SK-MEL-5 (cell line): ENCODE measurements around the gene HOMER1. TPM values are rescaled to one million over a fixed set of nuclear protein-coding genes. Genes with fewer than 3 reads are reported as not detected.

Experiments used
- DNase-seq: peaks from one replicate; pipeline ENCODE4 v3.0.0-alpha.2; 2016; ENCODE audit warnings: low read depth, low spot score
- in situ Hi-C: cut with HindIII; loops from 2 replicates; pipeline ENCODE4 v1.10.0; 2016; ENCODE audit warnings: low sequenced_read_pairs, high pct_unique_total_duplicates, low pct_unique_long_range_greater_than_20kb
- total RNA-seq: library from RNA; depleted of rRNA; stranded (reverse); fragments of >200 nt; shearing (Covaris generic); gene quantifications from 2 replicates; pipeline ENCODE4 v1.2.3, GENCODE V29; 2014

Gene HOMER1
- total RNA-seq, 1 experiment from 2014 or later: 12.6 TPM

DNA sequence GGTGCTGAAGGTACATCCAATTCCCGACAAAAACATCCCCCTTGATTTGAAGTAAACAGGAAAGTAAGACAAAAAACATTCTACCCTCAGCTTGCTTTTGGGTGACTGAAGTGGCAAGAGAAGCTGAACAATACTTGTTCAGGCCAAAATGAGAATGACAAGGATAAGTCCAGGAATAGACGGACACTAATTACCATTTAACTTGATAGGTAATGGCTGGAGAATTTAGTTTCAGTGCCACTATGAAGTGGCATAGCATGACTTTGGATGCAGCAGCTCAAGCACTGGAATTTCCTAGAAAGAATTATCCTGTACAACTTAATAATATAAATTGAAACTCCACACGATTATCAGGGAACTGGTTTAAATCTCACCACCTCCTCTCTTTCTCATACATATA, 49.7 kb downstream of the HOMER1 start:
- no peak for DNase-seq
- in situ Hi-C loops: no loop called here

DNA sequence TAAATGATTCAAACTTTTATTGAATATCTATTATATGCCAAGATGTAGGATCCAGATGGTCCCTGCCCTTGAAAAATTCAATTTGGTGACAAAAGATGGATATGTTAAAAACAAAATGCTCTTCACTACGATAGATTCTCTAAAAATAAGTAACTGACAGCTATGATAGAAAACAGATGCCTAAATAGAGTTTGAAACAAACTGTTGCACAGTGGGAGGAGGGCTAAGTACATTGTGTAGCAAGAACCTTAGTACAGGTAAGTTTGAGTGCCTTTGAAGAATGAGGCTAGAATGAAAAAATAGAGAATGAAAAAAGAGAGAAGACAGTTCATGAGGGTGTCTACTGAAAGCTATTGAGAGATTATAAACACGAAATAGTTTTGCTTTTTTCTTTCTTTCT, 54.3 kb downstream of the HOMER1 start:
- in situ Hi-C loops: no loop called here

DNA sequence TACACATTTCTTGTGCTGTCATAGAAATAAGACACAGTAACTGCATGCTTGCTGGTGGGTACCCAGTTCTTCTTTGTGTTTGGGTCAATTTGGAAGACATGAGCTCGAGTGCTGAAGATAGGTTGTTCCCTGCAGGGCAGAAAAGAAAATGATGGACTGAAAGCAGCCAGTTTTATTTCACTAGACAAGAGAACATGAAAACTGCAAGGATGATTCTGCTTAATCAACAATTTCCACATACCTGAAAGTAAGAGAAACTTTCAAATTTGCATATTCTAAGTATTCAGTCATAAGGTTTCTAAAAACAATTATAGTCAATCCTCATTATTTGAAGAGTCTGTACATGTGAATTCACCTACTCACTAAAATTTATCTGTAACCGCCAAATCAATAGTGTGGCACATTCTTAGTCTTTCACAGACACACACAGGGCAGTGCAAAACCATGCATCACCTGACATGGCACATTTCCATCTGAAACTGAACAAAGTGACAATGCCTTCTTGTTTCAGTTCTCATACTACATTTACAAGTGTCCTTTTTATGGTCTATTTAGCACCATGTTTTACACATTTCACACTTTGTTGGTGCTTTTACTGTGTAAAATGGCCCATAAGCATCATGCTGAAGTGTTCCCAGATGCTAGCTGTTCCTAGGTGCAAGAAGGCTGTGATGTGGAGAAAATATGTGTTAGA, 56.9 kb downstream of the HOMER1 start:
- in situ Hi-C loops: no loop called here
- DNase-seq: peak; percentile 40

More for the DNA sequence above, 54.3 kb downstream of the HOMER1 start:
- no peak for DNase-seq

DNA sequence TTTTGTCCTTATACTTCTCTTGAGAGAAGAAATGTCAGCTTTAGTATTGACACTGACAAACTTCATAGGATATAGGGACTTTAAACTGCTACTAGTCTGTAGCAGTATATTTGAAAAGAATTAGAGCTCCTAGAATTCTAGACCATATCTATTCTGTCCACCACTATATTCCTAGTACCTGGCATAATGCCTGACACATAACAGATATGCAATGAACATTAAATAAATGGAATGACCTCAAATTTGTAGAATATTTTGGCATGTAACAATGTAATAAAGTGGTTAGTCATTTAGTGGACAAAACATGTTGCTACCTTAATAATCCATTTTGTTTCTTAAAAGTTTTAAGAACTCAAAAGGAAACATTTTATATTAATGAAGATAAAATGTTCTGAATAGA, 57.5 kb downstream of the HOMER1 start:
- no peak for DNase-seq
- in situ Hi-C loops: no loop called here

DNA sequence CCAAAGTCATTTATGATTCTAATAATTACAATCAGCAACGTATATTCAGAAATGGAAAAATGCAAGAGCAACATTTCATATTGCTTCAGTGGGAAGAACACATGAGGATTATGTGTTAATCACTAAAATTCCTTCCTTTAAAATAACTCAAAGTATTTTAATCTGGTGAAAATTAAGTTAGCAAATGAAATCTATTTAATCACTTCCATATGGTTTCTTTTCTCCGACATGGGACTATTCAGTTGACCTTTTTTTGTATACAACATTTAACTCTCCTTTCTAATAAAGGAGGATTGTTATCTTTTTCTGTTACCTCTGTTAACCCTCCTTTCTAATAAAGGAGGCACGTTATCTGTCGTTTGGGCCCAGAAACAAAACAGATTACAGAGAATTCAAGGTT, 59.9 kb downstream of the HOMER1 start:
- in situ Hi-C loops: no loop called here
- DNase-seq: no peak

DNA sequence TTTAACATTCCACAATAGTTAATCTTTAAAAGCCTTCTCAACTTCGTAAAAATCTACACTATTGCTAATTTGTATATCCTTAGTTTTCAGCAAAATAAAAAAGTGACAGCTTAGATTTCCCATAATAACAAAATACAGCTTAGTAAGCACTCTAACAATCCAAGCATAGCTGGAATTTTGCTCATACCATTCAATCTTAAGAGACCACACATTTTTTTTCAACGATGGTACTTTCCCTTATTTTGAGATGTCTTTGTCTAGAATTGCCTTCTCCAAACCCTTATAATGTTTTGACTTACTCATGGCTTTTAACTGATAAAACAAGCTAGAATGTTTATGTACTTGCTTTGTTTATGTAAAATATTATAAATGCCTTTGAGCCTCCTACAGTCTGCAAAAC, 65.6 kb downstream of the HOMER1 start:
- DNase-seq: no peak
- in situ Hi-C loops: no loop called here

DNA sequence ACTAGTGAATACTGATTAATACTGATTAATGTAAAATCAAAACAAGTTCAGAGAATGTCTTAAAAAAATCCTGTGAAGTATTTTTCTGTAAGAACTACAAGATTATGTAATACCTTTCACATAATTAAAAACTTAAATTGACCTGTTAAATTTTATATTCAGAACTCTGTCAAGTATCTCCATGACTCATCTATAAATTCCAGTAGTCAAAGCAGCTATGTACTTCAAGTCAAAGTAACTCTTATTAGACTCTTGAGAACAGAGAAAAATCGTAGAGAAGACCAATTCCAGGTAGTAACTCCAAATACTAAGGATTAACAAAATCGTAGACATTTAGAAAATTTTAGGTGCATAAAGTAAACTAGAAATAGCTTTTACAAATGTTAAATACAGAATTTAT, 77.1 kb downstream of the HOMER1 start:
- DNase-seq: no peak
- in situ Hi-C loops: no loop called here

DNA sequence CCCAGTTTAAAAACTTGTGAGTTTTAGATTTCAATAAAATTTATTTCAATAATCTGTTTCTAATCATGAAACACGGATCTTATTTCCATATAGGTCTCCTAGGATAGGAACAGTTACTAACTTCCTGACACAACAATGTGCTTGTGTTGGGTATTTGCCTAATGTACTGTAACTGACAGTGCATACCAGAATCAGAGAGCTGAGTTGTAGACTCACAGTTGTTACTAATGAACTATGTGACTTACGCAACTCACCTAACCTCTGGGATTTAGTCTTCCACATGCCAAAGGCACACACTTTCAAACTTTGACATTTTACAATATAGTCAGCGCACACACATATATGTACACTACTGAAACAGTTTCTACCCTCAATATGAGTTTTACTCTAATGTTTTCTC, 77.7 kb downstream of the HOMER1 start:
- in situ Hi-C loops: no loop called here

DNA sequence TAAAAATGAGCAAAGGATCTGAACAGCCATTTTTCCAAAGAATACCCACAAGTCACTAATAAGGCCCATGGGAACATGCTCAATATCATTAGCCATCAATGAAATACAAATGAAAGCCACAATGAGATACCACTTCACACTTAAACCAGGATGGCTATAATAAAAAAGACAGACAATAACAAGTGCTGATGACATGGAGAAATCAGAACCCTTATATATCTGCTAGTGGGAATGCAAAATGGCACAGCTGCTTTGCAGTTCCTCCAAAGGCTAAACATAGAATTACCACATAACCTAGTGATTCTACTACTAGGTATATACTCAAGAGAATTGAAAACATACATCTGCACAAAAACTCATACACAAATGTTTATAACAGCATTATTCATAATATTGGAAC, 83.7 kb downstream of the HOMER1 start:
- in situ Hi-C loops: no loop called here
- DNase-seq: no peak

More for the DNA sequence above, 77.7 kb downstream of the HOMER1 start:
- no peak for DNase-seq

DNA sequence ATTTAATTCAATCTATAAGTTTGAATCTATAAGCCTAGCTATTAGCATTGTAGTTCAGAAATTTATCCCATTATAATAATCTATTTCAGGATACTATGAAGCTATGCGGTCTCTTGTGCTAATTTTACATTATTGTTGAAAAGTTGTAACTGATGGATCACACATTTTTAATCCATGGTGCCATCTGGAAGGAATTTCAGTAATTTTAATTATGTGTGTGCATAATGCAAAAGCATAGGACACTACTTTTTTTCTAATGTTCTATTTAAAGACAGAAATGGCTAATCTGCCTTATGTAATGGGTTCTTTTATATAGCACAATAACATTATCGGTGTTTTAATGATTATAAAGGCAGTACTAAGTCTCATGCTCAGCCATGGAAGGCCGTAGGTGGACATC, 90.6 kb downstream of the HOMER1 start:
- no peak for DNase-seq
- in situ Hi-C loops: no loop called here

DNA sequence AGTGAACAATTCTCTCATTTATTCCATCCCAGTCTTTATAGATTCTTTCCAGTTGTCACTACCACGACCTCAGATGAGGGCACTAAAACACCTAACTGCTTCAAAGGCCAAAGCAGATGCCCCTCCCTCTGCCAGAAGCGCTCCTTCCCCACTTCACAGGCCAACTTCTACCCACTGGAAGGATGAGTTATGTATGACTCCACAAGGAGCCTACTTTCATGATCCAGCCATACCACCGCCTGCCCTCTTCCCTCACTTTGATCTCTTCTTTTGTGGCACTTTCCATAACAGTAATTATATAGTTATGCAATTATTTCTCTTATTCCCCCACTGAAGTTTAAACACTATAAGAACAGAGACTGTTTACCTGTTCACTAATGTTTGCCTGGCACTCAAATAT, 93.7 kb downstream of the HOMER1 start:
- DNase-seq: no peak
- in situ Hi-C loops: no loop called here

DNA sequence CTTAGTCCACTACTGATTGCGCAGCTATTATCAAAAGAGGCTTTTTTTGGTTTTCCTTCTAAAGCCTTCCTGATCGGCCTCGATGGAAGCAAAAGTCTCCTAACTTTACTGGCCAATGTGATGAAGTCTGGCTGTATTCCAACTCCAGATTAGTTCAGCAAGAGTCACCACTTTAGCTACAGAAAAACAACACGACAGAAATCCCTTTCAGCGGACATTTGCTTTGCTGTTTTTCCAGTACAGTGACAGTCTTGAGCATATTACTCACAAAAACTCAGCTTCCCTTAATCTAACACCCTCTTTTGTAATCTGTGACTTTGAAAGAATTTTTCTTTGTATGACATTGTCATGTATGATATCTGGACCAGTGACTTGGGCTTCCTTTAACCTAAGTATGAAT, 95.7 kb downstream of the HOMER1 start:
- in situ Hi-C loops: no loop called here

DNA sequence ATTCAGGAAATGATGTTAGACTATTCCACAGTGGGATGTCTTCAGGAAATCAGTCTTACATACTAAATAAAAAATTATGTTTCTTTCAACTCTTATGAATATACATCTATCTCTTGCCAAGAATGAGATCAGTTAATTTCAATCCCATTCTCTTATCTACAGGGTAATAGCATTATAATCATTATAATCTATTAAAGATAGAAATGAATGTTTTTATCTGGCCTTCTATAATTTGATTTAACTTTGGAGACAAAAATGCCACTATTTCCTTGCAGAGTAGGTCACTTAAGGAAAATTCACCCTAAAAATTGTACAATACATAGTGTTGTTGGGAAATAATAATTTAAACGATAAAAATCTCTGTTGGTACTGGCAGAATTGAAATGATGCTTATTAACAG, 96.4 kb downstream of the HOMER1 start:
- in situ Hi-C loops: no loop called here
- no peak for DNase-seq

More for the DNA sequence above, 95.7 kb downstream of the HOMER1 start:
- no peak for DNase-seq

DNA sequence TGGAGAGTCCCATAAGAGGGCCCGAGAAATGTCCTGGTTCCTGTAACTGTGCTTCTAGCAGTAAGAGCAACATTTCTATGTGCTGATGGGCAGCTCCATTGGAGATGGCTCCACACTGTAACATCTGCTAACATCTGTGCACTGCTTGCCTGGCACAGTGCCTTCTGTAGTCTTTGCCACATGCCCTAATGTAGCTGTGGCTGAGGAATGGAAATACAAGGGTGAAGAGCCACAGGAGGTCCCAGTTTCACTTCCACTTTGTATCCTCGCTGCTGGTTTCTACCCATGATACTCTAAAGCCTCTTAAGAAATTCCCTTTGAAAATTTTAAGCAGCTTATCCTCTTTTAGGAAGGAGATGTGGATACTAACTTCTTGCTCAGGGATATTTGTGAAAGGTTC, 97.4 kb downstream of the HOMER1 start:
- in situ Hi-C loops: no loop called here
- DNase-seq: peak; percentile 22

DNA sequence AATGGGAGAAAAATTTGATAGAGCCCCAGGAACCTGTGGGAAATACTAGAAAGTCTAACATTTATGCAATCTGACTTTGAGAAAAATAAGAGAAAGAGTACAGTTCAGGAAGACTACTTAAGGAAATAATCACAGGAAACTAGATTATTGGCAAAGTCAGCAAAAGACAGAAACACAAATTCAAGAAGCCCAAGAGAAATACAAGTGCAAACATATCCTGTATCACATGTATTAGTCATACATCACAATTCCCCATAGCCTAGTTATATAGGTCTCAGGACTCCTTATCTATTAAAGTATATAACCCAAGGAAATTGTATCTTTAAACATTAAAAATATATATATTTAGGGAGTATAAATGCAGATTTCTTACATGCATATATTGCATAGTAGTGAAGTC, 100.8 kb downstream of the HOMER1 start:
- in situ Hi-C loops: no loop called here
- DNase-seq: no peak

DNA sequence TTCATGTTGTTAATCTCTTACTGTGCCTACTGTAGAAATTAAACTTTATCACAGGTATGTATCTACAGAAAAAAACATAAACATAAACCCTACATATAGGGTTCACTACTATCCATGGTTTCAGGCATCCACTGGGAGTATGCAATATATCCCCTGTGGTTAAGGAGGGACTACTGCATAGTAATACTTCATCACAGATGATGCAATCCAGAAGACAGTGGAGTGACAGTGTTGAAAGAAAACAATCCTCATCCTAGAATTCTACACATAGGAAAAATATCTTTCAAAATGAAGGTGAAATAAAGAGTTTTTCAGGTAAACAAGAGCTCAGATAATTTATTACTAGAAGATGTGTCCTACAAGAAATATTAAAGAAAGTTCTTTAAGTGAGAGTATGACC, 105.9 kb downstream of the HOMER1 start:
- in situ Hi-C loops: no loop called here
- DNase-seq: no peak

DNA sequence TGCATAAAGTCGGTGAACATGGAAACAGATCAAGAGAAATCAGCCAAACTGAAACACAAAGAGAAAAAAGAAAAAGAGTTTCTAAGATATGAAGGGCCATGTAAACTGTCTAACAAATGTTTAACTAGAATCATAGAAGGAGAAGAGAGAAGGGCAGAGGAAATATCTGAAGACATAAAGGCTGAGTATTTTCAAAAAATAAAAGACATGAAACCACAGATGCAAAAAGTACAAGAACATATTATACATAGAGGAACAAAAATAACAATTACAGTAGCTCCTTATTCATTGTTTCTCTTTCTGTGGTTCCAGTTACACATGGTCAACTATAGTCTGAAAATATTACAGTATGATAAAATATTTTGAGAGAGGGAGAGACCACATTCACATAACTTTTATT, 106.3 kb downstream of the HOMER1 start:
- DNase-seq: no peak

DNA sequence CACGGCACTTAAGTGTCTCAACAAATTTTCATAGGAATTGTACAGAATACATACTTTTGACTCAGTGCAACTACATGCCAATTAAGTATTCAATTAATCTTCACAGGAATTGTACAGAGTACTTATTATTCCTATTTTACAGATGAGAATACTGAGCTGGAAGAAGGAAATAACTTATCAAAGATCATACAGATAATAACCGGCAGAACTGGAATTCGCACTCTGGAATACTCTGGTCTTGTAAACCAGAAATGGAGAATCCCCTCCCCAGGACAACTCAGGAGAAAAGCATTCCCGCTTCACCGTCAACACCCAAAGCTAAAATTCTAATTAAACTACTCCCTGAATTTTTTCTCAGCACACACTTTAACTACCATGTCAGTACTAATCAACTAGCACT, 112.7 kb downstream of the HOMER1 start:
- in situ Hi-C loops: no loop called here

More for the DNA sequence above, 106.3 kb downstream of the HOMER1 start:
- in situ Hi-C loops: no loop called here

DNA sequence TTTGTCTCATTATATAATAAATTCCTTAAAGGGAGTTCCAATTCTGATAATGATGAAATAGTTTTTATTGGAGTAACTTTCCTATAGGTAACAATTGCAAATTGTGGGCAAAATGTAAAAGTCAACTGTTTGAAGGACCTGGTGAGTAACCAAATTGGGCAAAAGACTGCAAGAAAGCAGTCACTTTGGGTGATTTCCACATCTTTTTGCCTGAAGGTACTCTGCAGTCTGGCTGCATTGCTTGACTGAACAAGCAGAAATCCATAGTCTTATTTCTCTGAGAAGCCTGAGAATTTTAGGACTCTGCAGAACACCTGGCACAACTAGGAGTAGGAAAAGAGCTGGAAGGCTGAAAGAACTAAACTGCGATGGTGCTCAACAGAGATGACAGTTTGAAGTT, 114.9 kb downstream of the HOMER1 start:
- no peak for DNase-seq
- in situ Hi-C loops: no loop called here

More for the DNA sequence above, 112.7 kb downstream of the HOMER1 start:
- DNase-seq: no peak

DNA sequence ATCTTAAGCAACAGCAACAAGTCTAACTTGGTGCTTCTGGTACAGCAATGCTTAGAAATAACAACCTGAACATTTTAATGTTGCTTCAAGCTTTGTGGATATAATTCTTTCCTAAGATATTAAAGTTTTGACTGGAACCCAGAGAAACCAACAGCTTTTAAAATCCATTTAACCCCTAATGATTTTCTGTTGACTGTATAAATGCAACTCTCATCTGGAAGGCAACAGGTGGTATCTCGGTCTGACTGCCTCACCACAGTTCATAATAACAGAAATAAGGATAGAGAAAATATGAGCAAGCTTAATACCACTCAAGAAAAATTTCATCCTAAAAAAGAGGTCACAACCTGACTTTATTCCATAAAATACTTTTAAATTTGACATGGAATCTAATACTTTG, 116.9 kb downstream of the HOMER1 start:
- in situ Hi-C loops: no loop called here

More for the DNA sequence above, 116.9 kb downstream of the HOMER1 start:
- no peak for DNase-seq
